22Rv1 (cell line): ENCODE results near the gene HSPB7.

ENCODE experiments used
- CTCF ChIP-seq: fragments of 450-650 bp; IDR thresholded peaks from 2 replicates; pipeline ENCODE4 v1.5.1; 2017; ENCODE audit warnings: mild to moderate bottlenecking
- ZFX ChIP-seq: fragments of 450-650 bp; IDR thresholded peaks from 2 replicates; pipeline ENCODE4 v1.6.1; 2017; ENCODE audit warnings: antibody characterized with exemption, borderline replicate concordance

GRCh38 chr1:15981679-15982078 lies 36.2 kb downstream of the HSPB7 start:
- TF ChIP-seq CTCF = no peak
- no peak for TF ChIP-seq ZFX
